SJSA1 (cell line): Measurements from ENCODE around the gene ENO2. TPM values are rescaled to one million over a fixed set of nuclear protein-coding genes. Genes with fewer than 3 reads are reported as not detected.

Source experiments
- DNase-seq, 2 experiments: peaks; one replicate each; pipeline ENCODE4 v3.0.0-alpha.2; 2015 to 2020; ENCODE audit warnings: low spot score in 2 of 2, low read depth in 1 of 2
- H3K27ac ChIP-seq: fragments of 250-450 bp; sonication (Bioruptor Pico); 2 replicates; pipeline ENCODE4 v1.5.1; 2020; ENCODE audit warnings: mild to moderate bottlenecking, moderate library complexity
- H3K27me3 ChIP-seq: fragments of 250-450 bp; sonication (Bioruptor Pico); replicated peaks from 2 replicates; pipeline ENCODE4 v1.5.1; 2020; ENCODE audit warnings: mild to moderate bottlenecking, moderate library complexity
- H3K36me3 ChIP-seq: fragments of 250-450 bp; sonication (Bioruptor Pico); 2 replicates; pipeline ENCODE4 v1.5.1; 2020; ENCODE audit warnings: mild to moderate bottlenecking
- H3K4me1 ChIP-seq: fragments of 250-450 bp; sonication (Bioruptor Pico); replicated peaks from 2 replicates; pipeline ENCODE4 v1.6.1; 2021; ENCODE audit warnings: mild to moderate bottlenecking
- H3K4me3 ChIP-seq: fragments of 250-450 bp; sonication (Bioruptor Pico); 2 replicates; pipeline ENCODE4 v1.5.1; 2020; ENCODE audit warnings: mild to moderate bottlenecking
- H3K9me3 ChIP-seq: fragments of 250-450 bp; sonication (Bioruptor Pico); replicated peaks from 2 replicates; pipeline ENCODE4 v1.5.1; 2020; ENCODE audit warnings: mild to moderate bottlenecking
- total RNA-seq: library from RNA; depleted of rRNA; stranded (reverse); fragments of >200 nt; shearing (Covaris generic); gene quantifications from 2 replicates; pipeline ENCODE4 v1.2.3, GENCODE V29; 2014

The ENO2 gene
- total RNA-seq, 1 experiment from 2014 or later: 7.1 TPM

DNA sequence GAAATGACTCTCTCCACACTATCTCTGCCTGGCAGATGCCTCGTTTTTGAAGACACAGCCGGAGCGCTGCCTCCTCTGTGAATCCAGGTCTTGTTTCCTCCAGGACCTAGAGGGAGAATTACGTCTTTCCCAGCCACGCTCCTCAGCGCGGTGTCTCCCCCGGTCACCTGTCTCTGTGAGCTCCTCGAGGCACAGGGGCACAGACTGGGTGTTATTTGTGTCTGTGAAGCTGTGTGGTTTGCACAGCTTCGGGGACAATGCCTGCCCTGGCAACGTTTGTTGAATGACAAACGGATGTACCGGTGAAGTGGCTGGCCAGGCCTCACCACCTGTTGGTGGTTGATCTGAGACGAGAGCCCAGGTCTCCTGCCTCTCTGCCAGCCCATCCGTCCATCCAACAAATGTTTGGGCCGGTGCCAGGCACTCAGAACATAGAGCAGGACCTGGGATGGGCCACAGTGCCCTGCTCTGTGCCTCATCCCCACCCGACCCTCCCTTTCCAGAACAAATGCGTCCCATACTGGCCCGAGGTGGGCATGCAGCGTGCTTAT, 42.8 kb downstream of the ENO2 start:
- no peak for DNase-seq
- H3K27me3 ChIP-seq: no peaks in the 10 kb centered on the region
- peaks cover 23% of the 10 kb centered on the region for H3K4me1 ChIP-seq
- no peaks in the 10 kb centered on the region for H3K9me3 ChIP-seq
- no peak overlapping the region for H3K4me3 ChIP-seq
- no peaks in the 10 kb centered on the region for H3K36me3 ChIP-seq
- no peak overlapping the region for H3K27ac ChIP-seq

DNA sequence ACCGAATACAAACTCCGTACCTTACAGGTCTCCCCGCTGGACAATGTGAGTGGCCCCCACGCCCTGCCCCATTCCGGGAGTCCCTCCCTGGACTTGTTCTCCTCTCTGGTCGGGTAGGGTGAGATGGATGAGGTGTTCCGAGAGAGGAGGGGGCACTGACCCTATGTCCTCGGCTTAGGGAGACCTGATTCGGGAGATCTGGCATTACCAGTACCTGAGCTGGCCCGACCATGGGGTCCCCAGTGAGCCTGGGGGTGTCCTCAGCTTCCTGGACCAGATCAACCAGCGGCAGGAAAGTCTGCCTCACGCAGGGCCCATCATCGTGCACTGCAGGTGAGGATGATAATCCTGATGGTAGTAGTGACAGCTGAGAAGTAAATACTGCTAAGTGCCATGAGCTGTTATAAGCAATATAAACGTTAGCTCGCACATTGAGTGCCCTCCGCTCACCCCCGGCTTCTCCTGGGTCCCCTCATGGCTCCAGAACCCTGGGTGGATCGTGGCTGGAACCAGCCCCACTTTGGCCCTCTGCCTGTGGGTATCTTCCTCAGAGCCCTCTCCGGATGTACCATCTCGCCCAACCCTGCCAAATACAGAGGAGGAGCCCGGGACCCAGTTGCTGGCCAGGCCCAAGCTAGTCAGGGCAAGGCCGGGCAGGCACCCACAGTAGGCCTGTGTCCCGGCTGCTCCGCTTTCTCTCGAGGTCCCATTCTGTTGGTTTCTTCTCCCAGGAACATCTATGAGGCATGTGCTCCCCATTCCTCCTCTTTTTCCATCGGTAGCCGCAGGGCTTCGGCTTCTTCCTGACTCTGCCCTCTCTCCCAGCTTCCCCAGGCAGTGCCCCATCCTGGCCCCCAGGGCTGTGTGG, 43.6 kb downstream of the ENO2 start:
- Histone ChIP-seq H3K4me3 (no peak overlapping the region), H3K27me3 (no peaks in the 10 kb centered on the region), H3K9me3 (no peaks in the 10 kb centered on the region), H3K4me1 (peaks cover 25% of the 10 kb centered on the region), H3K27ac (no peak overlapping the region), H3K36me3 (no peaks in the 10 kb centered on the region)
- DNase-seq: no peak

DNA sequence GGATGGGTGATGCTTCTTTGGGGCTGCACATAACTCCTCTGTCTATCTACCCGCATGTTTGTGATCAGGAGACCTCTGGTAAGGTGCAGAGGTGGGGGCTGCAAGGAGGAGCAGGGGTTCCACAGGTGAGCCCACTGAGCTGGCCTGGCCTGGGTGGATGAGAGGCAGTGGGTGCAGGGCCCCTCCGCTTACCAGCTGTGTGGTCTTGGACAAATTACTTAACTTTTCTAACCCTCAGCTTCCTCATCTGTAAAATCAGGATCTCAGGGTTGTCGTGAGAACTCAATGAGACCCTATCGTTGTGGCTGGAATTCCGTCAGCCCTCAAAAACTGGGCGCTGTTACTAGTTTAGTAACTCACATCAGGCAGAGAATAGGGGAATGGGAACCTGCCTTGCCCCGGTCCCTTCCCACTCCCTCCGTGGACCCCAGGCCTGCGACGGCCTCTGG, 44.3 kb downstream of the ENO2 start:
- Histone ChIP-seq H3K27me3 (no peaks in the 10 kb centered on the region), H3K27ac (no peak overlapping the region), H3K36me3 (no peaks in the 10 kb centered on the region), H3K9me3 (no peaks in the 10 kb centered on the region), H3K4me1 (peaks cover 25% of the 10 kb centered on the region), H3K4me3 (no peak overlapping the region)
- DNase-seq: no peak

DNA sequence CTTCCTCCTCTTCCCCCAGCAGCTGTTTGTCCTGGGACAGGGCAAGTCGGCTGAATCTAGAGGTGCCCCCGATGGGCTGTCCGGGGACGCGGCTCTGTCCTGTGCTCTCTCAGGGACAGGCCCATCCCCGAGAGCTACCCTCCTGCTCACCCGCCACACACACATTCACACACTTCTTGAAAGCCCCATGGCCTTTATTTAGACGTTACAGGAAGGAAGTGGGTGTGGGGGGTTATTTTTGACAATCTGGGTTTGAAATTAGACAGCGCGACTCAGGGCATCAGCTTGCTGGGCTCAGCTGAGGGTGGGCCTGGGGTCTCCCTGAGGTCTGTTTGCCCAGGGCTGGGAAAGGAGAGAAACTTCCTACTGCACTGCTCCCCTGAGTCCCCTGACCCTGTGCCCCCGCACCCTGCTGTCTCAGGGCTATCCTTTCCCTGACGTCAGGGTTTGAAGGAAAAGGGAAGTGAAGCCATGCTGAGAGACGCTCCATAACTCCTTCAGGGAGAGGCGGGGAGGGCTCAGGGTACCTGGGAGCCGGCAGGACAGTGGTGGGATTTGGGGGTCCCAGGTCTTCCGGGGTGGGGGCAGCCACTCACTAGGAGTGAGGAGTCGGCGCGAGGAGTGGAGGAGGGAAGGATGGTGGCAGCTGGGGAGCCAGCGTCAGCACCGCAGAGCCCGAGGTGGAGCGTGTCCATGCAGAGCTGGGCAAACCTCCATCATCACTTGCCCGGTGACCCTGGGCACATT, 44.9 kb downstream of the ENO2 start:
- Histone ChIP-seq H3K27ac (no peak overlapping the region), H3K4me1 (peaks cover 25% of the 10 kb centered on the region), H3K4me3 (no peak overlapping the region), H3K9me3 (no peaks in the 10 kb centered on the region), H3K27me3 (no peaks in the 10 kb centered on the region), H3K36me3 (peaks cover 6% of the 10 kb centered on the region)
- no peak for DNase-seq

DNA sequence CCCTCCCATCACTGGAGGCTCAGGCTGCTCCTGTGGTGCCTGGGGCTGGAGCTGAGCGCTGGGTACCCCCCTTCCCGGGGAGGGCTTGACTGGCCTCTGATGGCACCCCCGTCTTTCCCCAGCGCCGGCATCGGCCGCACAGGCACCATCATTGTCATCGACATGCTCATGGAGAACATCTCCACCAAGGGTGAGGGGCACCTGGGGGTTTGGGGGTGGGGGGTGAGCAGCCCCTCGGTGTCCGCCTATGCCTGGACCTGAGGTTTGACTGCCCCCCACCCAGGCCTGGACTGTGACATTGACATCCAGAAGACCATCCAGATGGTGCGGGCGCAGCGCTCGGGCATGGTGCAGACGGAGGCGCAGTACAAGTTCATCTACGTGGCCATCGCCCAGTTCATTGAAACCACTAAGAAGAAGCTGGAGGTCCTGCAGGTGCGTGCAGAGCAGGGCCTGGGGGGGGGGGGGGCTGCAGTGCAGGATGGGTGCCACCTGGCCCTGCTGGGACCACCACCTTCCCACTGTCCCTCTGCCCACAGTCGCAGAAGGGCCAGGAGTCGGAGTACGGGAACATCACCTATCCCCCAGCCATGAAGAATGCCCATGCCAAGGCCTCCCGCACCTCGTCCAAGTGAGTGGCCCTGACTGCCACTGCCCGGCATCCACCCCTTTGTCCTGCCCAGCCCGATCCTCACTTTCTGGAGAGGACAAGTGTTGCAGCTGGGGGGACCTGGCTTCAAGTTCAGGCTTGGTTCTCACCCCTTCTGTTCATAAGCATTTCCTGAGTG, 45.6 kb downstream of the ENO2 start:
- H3K4me1 ChIP-seq: peaks cover 25% of the 10 kb centered on the region
- no peak for DNase-seq
- H3K27ac ChIP-seq: no peak overlapping the region
- H3K9me3 ChIP-seq: no peaks in the 10 kb centered on the region
- peaks cover 14% of the 10 kb centered on the region for H3K36me3 ChIP-seq
- H3K27me3 ChIP-seq: no peaks in the 10 kb centered on the region
- H3K4me3 ChIP-seq: no peak overlapping the region

DNA sequence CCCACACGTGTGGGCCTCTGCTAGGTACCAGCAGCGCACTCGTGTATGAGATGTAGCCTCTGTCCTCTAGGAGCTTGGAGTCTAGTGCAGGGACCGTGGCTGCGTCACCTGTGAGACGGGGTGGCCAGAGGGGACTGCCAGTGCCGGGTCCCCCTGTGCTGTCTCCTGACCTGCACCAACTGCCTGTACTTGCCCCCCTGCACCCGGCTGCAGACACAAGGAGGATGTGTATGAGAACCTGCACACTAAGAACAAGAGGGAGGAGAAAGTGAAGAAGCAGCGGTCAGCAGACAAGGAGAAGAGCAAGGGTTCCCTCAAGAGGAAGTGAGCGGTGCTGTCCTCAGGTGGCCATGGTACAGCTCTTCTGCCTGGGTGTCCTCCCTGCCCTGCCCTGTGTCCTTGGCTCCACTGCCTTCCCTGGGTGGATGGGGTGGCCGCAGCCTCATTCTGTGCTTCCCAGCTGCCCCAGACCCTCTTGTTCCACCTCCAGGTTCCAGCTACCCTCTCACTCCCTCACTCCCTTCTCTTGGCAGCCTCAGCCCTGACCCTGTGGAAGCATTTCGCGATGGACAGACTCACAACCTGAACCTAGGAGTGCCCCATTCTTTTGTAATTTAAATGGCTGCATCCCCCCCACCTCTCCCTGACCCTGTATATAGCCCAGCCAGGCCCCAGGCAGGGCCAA, 46.4 kb downstream of the ENO2 start:
- Histone ChIP-seq H3K27ac (peak overlapping the region; percentile 92), H3K4me3 (no peak overlapping the region; the same call in 1 of the 2 replicates)

DNA sequence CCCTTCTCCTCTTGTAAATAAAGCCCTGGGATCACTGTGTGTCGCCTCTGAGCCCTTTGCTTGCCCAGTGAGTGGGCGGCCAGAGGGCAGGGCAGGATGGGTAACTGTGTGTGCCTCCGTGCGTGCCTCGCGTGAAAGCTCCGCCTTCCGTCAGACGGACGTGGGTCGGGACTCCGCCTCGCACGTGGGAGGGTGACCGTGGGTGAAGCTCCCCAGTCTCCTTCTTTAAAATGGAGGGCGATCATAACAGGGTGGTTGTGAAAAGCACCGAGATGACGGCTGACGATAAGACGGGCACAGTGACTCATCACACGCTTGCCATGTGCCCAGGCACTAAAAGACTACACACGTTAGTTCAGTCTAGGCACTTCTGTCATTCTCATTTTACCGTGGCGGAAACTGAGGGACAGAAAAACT, 46.9 kb downstream of the ENO2 start:
- DNase-seq: peak; percentile 72 to 74
- no peaks in the 10 kb centered on the region for H3K9me3 ChIP-seq
- H3K4me1 ChIP-seq: peaks cover 25% of the 10 kb centered on the region
- peak overlapping the region; percentile 27 for H3K4me3 ChIP-seq
- peak overlapping the region; percentile 92 for H3K27ac ChIP-seq
- no peaks in the 10 kb centered on the region for H3K27me3 ChIP-seq
- H3K36me3 ChIP-seq: peaks cover 27% of the 10 kb centered on the region

More for the DNA sequence above, 46.4 kb downstream of the ENO2 start:
- Histone ChIP-seq H3K27me3 (no peaks in the 10 kb centered on the region), H3K4me1 (peaks cover 25% of the 10 kb centered on the region), H3K9me3 (no peaks in the 10 kb centered on the region), H3K36me3 (peaks cover 21% of the 10 kb centered on the region)
- peak; percentile 25 to 46 for DNase-seq

DNA sequence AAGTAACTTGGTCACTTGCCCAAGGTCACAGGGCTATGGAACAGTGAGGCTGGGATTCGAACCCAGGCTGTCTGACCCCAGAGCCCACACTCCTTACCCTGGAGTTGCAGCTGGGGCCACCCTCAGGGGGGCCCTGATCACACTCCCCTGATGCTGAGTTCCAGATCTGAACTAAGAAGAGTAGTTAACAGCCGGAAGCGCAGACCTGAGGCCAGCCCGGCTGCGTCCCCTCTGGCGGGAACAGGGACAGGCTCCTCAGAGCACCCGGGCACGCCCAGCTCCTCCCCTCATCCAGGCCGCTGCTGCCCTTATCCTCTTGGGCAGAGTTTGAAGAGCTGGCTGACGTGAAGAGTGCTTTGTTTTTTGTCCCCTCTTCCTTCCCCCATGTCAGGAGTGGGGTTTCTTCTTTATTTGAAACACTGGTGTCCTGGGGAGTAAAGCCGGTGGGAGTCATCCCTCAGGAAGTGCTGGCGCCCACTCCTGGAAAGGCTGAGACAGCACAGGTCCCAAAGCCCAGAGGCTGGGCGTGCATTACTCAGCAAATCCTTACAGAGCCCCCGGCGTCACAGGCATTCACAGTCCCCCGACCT, 47.4 kb downstream of the ENO2 start:
- peak overlapping the region; percentile 27 for H3K4me3 ChIP-seq
- H3K9me3 ChIP-seq: no peaks in the 10 kb centered on the region
- peaks cover 25% of the 10 kb centered on the region for H3K4me1 ChIP-seq
- H3K36me3 ChIP-seq: peaks cover 32% of the 10 kb centered on the region
- peak; percentile 92 to 94 for DNase-seq
- H3K27me3 ChIP-seq: no peaks in the 10 kb centered on the region
- H3K27ac ChIP-seq: peak overlapping the region; percentile 92

DNA sequence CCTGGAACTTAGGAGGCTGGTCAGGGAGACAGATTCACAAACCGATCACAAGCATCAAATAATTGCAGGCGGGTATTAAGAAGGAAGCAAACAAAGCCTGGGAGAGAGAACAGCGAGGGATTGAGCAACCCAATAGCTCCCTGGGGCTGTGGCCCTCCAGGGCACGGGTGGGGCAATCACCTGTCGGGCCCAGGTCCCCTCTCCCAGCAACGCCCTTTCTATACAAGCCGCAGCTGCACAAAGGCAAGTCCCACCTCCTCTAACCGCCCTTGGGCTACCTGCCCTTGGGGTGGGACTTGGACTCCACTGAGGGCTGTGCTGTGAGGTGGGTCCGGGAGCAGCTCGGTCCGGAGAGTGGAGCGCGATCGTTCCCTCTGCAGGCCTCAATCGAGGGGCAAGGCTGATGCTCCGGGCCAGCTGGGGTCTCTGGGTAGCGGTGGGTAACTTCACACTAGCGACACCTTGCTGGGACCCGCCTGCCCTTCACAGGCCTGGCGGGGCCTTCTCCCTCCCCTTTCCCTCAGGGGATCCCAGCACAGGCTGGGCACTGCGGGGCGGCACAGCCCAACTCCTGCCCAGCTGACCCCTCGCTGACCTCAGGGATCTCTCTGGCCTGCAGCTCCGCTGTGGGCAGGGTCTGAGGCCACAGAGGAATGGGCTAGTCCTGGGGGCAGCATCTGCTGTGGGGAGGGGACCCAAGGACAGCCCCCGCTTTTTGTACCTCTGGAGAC, 48.1 kb downstream of the ENO2 start:
- peak overlapping the region; percentile 27; the same call in 1 of the 2 replicates for H3K4me3 ChIP-seq

DNA sequence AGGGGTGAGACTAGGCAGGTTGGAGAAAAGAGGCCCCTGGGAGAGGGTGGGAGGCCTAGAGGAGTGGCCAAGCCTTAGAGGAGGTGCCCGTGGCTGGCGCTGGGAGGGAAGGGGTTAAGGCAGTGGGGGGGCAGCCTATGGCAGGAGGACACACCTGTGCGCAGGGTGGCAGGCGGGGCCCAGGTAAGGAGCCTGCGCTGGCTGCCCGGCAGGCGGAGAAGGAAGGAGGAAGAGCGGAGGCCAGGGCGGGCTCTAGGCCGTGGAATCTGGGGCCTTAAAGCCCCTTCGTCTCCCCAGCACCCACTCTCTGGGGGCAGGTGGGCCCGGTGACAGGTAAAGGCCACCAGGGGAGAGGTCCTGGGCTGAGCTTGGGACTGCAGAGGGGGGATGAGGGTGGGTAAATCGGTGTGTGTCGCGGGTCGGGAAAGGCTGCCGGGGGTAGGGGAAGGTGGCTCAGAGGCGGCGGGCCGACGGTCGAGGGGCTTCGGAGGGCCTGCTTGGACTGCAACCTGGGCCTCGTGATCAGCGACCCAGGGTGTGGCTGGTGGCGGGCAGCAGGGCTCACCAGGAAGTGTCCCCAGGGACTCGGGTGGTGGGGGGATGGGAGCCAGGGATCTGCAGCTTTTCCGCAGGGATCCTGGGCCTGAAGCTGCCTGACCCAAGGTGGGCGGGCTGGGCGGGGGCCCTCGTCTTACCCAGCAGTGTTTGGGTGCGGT, 48.8 kb downstream of the ENO2 start:
- Histone ChIP-seq H3K27me3 (no peaks in the 10 kb centered on the region), H3K36me3 (peaks cover 45% of the 10 kb centered on the region), H3K4me1 (peaks cover 26% of the 10 kb centered on the region), H3K9me3 (no peaks in the 10 kb centered on the region), H3K27ac (peak overlapping the region; percentile 92), H3K4me3 (no peak overlapping the region)
- DNase-seq: no peak

More for the DNA sequence above, 48.1 kb downstream of the ENO2 start:
- Histone ChIP-seq H3K36me3 (peaks cover 38% of the 10 kb centered on the region), H3K27ac (peak overlapping the region; percentile 92), H3K9me3 (no peaks in the 10 kb centered on the region), H3K27me3 (no peaks in the 10 kb centered on the region), H3K4me1 (peaks cover 25% of the 10 kb centered on the region)
- no peak for DNase-seq

DNA sequence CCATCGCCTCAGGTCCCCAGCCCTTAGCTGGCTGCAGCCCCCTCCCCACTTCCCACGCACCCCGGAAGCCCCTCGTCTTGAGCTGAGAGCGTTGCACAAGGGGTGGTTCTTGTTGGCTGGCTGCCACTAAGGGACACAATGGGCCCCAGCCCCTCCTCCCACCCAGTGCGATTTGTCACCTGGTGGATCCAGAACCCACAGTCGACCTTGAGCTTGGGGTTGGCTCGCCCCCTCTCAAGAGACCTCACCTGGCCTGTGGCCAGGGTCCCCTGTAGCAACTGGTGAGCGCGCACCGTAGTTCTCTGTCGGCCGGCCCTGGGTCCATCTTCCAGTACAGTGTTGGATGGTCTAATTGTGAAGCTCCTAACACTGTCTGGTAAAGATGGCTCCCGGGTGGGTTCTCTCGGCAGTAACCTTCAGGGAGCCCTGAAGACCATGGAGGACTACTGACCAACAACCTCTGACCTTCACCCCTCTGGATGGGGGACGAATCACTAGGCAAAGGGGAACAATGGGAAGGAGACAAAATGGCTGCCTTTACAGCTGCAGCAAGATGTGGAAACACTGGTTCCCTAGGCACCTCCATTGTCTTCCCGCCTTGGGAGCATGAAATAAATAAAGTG, 49.5 kb downstream of the ENO2 start:
- Histone ChIP-seq H3K36me3 (peaks cover 53% of the 10 kb centered on the region), H3K27me3 (no peaks in the 10 kb centered on the region), H3K9me3 (no peaks in the 10 kb centered on the region), H3K4me3 (no peak overlapping the region), H3K27ac (no peak overlapping the region), H3K4me1 (peaks cover 33% of the 10 kb centered on the region)
- no peak for DNase-seq
